Measurements from ENCODE around the gene MTCL1. TPM values are rescaled to one million over a fixed set of nuclear protein-coding genes. Genes with fewer than 3 reads are reported as not detected.

MTCL1 gene
- total RNA-seq, 1 donor from 2014 or later, result 10.0 TPM

DNA sequence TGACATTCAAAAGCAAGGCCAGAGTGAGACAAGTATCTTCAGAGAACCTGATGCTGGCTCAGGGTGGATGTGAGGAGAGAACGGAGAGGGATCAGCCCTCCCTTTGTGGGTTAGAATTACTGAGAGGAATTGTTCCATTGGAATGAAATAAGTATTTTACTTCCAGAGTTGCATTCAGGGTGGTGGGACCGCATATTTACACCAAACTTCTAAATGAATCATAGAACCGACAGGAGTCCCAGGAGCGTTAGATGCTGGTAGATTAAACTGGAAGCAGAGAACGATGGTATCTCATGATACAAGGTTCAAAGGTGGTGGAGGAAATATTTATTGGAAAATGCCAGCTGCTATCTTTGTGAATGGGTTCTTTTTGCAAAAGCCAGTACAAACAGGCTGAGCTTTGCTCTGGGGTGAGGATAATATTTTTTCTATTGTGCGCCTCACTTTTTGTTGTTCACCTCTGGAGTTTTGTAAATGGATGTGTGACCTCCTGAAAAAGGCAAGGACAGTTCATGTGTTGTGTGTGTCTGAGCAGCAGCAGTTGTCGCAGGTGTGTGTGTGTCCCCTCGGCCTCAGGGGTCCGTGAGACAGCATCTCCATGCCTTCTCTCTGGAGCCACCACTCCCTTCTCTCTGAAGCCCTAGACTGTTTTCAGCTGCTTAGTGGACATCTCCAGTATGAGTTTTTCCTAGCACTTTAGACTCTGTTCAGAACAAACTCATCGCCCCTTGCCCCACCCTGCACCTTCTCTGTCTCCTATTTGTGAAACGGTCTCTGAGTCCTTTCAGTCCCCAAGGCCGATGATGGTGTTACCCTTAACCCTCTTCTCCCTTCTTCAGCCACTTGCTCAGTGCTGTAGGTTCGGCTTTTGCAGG is 17.8 kb downstream of the MTCL1 start:
- DNase-seq (ENCODE audit: low read depth) (no peak), FAIRE-seq (no peak)
- no peaks in the 10 kb centered on the region for H3K27me3 ChIP-seq (ENCODE audit: control insufficient read depth, insufficient read depth, low read length)
- peaks cover 6% of the 10 kb centered on the region for H3K36me3 ChIP-seq (ENCODE audit: control insufficient read depth, insufficient read depth, low read length)
- TF ChIP-seq, protein P1, sequence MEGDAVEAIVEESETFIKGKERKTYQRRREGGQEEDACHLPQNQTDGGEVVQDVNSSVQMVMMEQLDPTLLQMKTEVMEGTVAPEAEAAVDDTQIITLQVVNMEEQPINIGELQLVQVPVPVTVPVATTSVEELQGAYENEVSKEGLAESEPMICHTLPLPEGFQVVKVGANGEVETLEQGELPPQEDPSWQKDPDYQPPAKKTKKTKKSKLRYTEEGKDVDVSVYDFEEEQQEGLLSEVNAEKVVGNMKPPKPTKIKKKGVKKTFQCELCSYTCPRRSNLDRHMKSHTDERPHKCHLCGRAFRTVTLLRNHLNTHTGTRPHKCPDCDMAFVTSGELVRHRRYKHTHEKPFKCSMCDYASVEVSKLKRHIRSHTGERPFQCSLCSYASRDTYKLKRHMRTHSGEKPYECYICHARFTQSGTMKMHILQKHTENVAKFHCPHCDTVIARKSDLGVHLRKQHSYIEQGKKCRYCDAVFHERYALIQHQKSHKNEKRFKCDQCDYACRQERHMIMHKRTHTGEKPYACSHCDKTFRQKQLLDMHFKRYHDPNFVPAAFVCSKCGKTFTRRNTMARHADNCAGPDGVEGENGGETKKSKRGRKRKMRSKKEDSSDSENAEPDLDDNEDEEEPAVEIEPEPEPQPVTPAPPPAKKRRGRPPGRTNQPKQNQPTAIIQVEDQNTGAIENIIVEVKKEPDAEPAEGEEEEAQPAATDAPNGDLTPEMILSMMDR (IDR thresholded peaks at IDR 0.05; ENCODE audit: insufficient read depth, low read length, severe bottlenecking), result no peak
- no peak overlapping the region for H3K4me3 ChIP-seq (ENCODE audit: low read depth, low read length)

GRCh38 chr18:8724452-8724851 is 19.1 kb downstream of the MTCL1 start:
- TF ChIP-seq, protein P1 (IDR thresholded peaks at IDR 0.05; ENCODE audit: insufficient read depth, low read length, severe bottlenecking), result no peak
- Histone ChIP-seq H3K36me3 (ENCODE audit: control insufficient read depth, insufficient read depth, low read length) (peaks cover 4% of the 10 kb centered on the region), H3K27me3 (ENCODE audit: control insufficient read depth, insufficient read depth, low read length) (no peaks in the 10 kb centered on the region), H3K4me3 (ENCODE audit: low read depth, low read length) (no peak overlapping the region)
- DNase-seq (ENCODE audit: low read depth) (peak; percentile 87), FAIRE-seq (no peak)

DNA sequence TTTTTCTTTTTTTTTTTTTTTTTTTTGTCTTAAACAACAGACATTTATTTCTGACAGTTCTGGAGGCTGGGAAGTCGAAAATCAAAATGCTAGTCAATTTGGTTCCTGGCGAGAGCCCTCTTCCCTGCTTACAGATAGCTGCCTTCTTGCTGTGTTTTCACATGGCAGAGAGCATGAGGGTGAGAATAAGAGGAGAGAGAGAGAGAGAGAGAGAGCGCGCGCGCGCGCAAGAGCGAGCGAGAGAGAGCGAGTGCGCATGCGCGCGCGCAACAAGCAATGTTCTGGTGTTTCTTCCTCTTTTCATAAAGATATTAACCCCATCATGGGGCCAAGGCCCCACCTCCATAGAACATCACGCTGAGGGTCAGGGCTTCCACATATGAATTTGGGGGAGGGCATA is 20.9 kb downstream of the MTCL1 start:
- TF ChIP-seq, protein P1 (IDR thresholded peaks at IDR 0.05; ENCODE audit: insufficient read depth, low read length, severe bottlenecking), result no peak
- H3K4me3 ChIP-seq (ENCODE audit: low read depth, low read length), result no peak overlapping the region
- FAIRE-seq (no peak), DNase-seq (ENCODE audit: low read depth) (no peak)
- H3K27me3 ChIP-seq (ENCODE audit: control insufficient read depth, insufficient read depth, low read length), result no peaks in the 10 kb centered on the region
- H3K36me3 ChIP-seq (ENCODE audit: control insufficient read depth, insufficient read depth, low read length), result peaks cover 2% of the 10 kb centered on the region

GRCh38 chr18:8726963-8727705 is 21.8 kb downstream of the MTCL1 start:
- FAIRE-seq (no peak), DNase-seq (ENCODE audit: low read depth) (no peak)
- Histone ChIP-seq H3K36me3 (ENCODE audit: control insufficient read depth, insufficient read depth, low read length) (peaks cover under 1% of the 10 kb centered on the region), H3K4me3 (ENCODE audit: low read depth, low read length) (no peak overlapping the region), H3K27me3 (ENCODE audit: control insufficient read depth, insufficient read depth, low read length) (no peaks in the 10 kb centered on the region)
- TF ChIP-seq, protein P1 (IDR thresholded peaks at IDR 0.05; ENCODE audit: insufficient read depth, low read length, severe bottlenecking), result no peak

GRCh38 chr18:8730080-8730827 is 24.9 kb downstream of the MTCL1 start:
- DNase-seq (ENCODE audit: low read depth) (peak; percentile 85), FAIRE-seq (no peak)
- Histone ChIP-seq H3K4me3 (ENCODE audit: low read depth, low read length) (no peak overlapping the region), H3K36me3 (ENCODE audit: control insufficient read depth, insufficient read depth, low read length) (no peaks in the 10 kb centered on the region), H3K27me3 (ENCODE audit: control insufficient read depth, insufficient read depth, low read length) (no peaks in the 10 kb centered on the region)
- TF ChIP-seq, protein P1 (IDR thresholded peaks at IDR 0.05; ENCODE audit: insufficient read depth, low read length, severe bottlenecking), result no peak

Data from bronchial epithelial cell (primary cell).